NCI-H1417 (cell line): ENCODE measurements around the gene MROH2B.

Source experiments
- DNase-seq, 3 experiments: peaks; one replicate each; lab custom pipeline; 2025; lab: John Stamatoyannopoulos, UW

MROH2B gene

GRCh38 chr5:41071242-41071641 lies at the start of gene MROH2B:
Gene MROH2B (minus strand): TSS chr5:41071342. CDS start chr5:41070852, 490 bp downstream.
- no peak for DNase-seq

- no peak for DNase-seq
Measured at GRCh38 chr5:41120600-41120999, 49.5 kb upstream of the MROH2B start.

GRCh38 chr5:41118177-41118576 lies 47.0 kb upstream of the MROH2B start:
- DNase-seq, result no peak

- DNase-seq, result no peak
Measured at GRCh38 chr5:41115281-41115680, 44.1 kb upstream of the MROH2B start.

GRCh38 chr5:41112486-41113455 lies 41.6 kb upstream of the MROH2B start:
- DNase-seq, result no peak

GRCh38 chr5:41109186-41109585 lies 38.0 kb upstream of the MROH2B start:
- DNase-seq, result no peak

GRCh38 chr5:41102341-41102740 lies 31.2 kb upstream of the MROH2B start:
- DNase-seq, result no peak

- DNase-seq, result peak in 1 of 3 experiments; percentile 8
Measured at GRCh38 chr5:41097642-41098041, 26.5 kb upstream of the MROH2B start.

- no peak for DNase-seq
Measured at GRCh38 chr5:41095324-41096101, 24.4 kb upstream of the MROH2B start.

- DNase-seq, result no peak
Measured at GRCh38 chr5:41094871-41095270, 23.7 kb upstream of the MROH2B start.

- DNase-seq, result no peak
Measured at GRCh38 chr5:41093803-41094202, 22.7 kb upstream of the MROH2B start.

- DNase-seq, result no peak
Measured at GRCh38 chr5:41087461-41087860, 16.3 kb upstream of the MROH2B start.

- no peak for DNase-seq
Measured at GRCh38 chr5:41083306-41083705, 12.2 kb upstream of the MROH2B start.

GRCh38 chr5:41071975-41072374 lies 833 bp upstream of the MROH2B start:
- DNase-seq, result no peak

GRCh38 chr5:41067714-41068568 lies 3.2 kb downstream of the MROH2B start:
- peak in 2 of 3 experiments; percentile 24 to 79 for DNase-seq

- DNase-seq, result no peak
Measured at GRCh38 chr5:41065691-41066335, 5.3 kb downstream of the MROH2B start.

- no peak for DNase-seq
Measured at GRCh38 chr5:41057940-41058339, 13.2 kb downstream of the MROH2B start.

GRCh38 chr5:41057231-41057630 lies 13.9 kb downstream of the MROH2B start:
- no peak for DNase-seq

- no peak for DNase-seq
Measured at GRCh38 chr5:41048986-41049385, 22.2 kb downstream of the MROH2B start.

GRCh38 chr5:41043109-41043747 lies 27.9 kb downstream of the MROH2B start:
- DNase-seq, result no peak

GRCh38 chr5:41032973-41033372 lies 38.2 kb downstream of the MROH2B start:
- no peak for DNase-seq
